Adrenal gland (tissue), 12 donors: ENCODE results near the gene GALNT18. TPM values are rescaled to one million over a fixed set of nuclear protein-coding genes. Genes with fewer than 3 reads are reported as not detected.

Source experiments
- DNase-seq, 7 donors: peaks; one replicate each; pipeline ENCODE4 v3.0.0-alpha.2; 2019 to 2020
- H3K27ac ChIP-seq, 5 donors: fragments of 200-600 bp; sonication (generic) in 4 of 5; 1 replicate in 3 of 5; 2 replicates in 2 of 5; pipeline versions ENCODE4 v1.5.1 to v1.8.0; 2016 to 2020; ENCODE audit warnings: mild to moderate bottlenecking in 1 of 5
- H3K27me3 ChIP-seq: fragments of 200-600 bp; 2 replicates; pipeline ENCODE4 v1.8.0; 2021
- H3K36me3 ChIP-seq, 2 donors: fragments of 200-600 bp; replicated peaks in 1 of 2; 1 replicate in 1 of 2; 2 replicates in 1 of 2; pipeline versions ENCODE4 v1.5.1 to v1.8.0; 2018 to 2022
- H3K4me1 ChIP-seq, 2 donors: fragments of 200-600 bp; replicated peaks in 1 of 2; 1 replicate in 1 of 2; 2 replicates in 1 of 2; pipeline versions ENCODE4 v1.5.1 to v1.8.0; 2018 to 2021
- H3K4me3 ChIP-seq, 4 donors: fragments of 200-600 bp; sonication (generic) in 3 of 4; one replicate each; pipeline ENCODE4 v1.5.1; 2016 to 2018
- H3K9me3 ChIP-seq, 3 donors: fragments of 200-600 bp; sonication (generic) in 1 of 3; replicated peaks in 1 of 3; 1 replicate in 2 of 3; 2 replicates in 1 of 3; pipeline versions ENCODE4 v1.5.1 to v1.8.0; 2016 to 2021
- POLR2A ChIP-seq, 2 donors: fragments of 450-650 bp; IDR thresholded peaks; one replicate each; pipeline ENCODE4 v1.6.1; 2017; ENCODE audit warnings: antibody characterized with exemption in 2 of 2, mild to moderate bottlenecking in 2 of 2, moderate library complexity in 1 of 2
- WGBS, 4 donors: extraction: QIAGEN DNeasy Blood & Tissue Kit in 2 of 4; methylation state at CpG; one replicate each; pipeline versions ENCODE4 v1.1.5 to v1.1.7; 2013 to 2017; 5-methylcytosine and 5-hydroxymethylcytosine counted together
- intact Hi-C, 2 donors: fragments of 100-400 bp; cut with DNase I; formaldehyde crosslinking; loops; one replicate each; pipeline versions ENCODE4 v1.14.1 to v1.15.0; 2022 to 2023
- polyA plus RNA-seq, 3 donors: library from polyadenylated mRNA; stranded (reverse); fragments of 200-250 nt in 2 of 3; fragments of 350-450 nt in 1 of 3; fragmentation: Illumina TruSeq in 1 of 3; extraction: RNeasy Lipid Tissue Mini Kit (QIAGEN cat#74804) in 1 of 3; gene quantifications; one replicate each; pipeline ENCODE4 v1.2.3, GENCODE V29; 2013 to 2014
- total RNA-seq, 9 donors: library from RNA; depleted of rRNA in 4 of 9; stranded (reverse); fragments of >200 nt in 4 of 9; fragments of 120-200 nt in 1 of 9; fragmentation: NEBNext Ultra II Directional in 1 of 9; extraction: Animal tissue kit (Norgen Biotek cat#: 25700) in 1 of 9; gene quantifications; one replicate each; pipeline versions ENCODE4 v1.1.0 to v1.2.4, GENCODE V29; 2013 to 2023
- TF ChIP-seq, protein P1 (sequence below), 6 experiments: fragments of 450-650 bp in 4 of 6; fragments of 200-600 bp in 2 of 6; sonication (generic) in 1 of 6; IDR thresholded peaks; 1 replicate in 5 of 6; 2 replicates in 1 of 6; pipeline versions ENCODE4 v1.5.1 to v1.8.0; 2016 to 2021; ENCODE audit warnings: antibody characterized with exemption in 6 of 6, mild to moderate bottlenecking in 2 of 6, moderate library complexity in 1 of 6
- donor health status: healthy with polysubstance abuse.
- donor health status: Bipolar disorder and iron deficiency.
- donor health status: DM: yes; HTN: yes; CAD: no.
- donor health status: DM: no; HTN: no; CAD: no.
- donor health status: DM: no; HTN: no; CAD: no.
- donor health status: DM: yes; HTN: yes; CAD: no.

The GALNT18 gene
- total and polyA plus RNA-seq, 12 donors = 1.4 to 15.1 (median 6.4) TPM

DNA sequence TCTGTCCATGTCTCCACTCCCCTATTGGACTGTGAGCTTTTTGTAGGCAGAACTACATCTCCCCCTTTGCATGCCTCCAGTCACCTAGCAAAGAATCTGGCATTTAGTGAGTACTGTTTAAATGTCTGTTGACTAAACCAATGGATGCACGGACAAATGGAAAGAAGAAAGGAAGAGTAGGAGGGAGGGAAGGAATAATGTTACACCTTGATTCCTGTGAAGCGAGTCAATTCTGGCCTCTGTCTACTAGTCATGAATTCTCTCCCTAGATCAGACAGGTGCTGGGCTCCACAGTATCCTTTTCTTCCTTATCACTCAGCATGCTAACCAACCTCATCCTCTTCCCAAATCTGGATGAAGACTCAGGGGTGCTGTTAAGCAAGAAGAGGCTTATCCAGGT lies 33.6 kb downstream of the GALNT18 start:
- no peak for DNase-seq
- Histone ChIP-seq H3K27ac (no peak overlapping the region), H3K27me3 (no peaks in the 10 kb centered on the region), H3K4me1 (no peaks in the 10 kb centered on the region), H3K9me3 (no peaks in the 10 kb centered on the region), H3K4me3 (no peak overlapping the region), H3K36me3 (no peaks in the 10 kb centered on the region)
- TF ChIP-seq POLR2A (IDR thresholded peaks at IDR 0.05) = no peak
- TF ChIP-seq, protein P1, sequence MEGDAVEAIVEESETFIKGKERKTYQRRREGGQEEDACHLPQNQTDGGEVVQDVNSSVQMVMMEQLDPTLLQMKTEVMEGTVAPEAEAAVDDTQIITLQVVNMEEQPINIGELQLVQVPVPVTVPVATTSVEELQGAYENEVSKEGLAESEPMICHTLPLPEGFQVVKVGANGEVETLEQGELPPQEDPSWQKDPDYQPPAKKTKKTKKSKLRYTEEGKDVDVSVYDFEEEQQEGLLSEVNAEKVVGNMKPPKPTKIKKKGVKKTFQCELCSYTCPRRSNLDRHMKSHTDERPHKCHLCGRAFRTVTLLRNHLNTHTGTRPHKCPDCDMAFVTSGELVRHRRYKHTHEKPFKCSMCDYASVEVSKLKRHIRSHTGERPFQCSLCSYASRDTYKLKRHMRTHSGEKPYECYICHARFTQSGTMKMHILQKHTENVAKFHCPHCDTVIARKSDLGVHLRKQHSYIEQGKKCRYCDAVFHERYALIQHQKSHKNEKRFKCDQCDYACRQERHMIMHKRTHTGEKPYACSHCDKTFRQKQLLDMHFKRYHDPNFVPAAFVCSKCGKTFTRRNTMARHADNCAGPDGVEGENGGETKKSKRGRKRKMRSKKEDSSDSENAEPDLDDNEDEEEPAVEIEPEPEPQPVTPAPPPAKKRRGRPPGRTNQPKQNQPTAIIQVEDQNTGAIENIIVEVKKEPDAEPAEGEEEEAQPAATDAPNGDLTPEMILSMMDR (IDR thresholded peaks at IDR 0.05) = no peak
- 76 to 95% (median 86%) methylated on average over 2 of the region's 2 CpGs for WGBS, 4 donors
- intact Hi-C loops = no loop called here

DNA sequence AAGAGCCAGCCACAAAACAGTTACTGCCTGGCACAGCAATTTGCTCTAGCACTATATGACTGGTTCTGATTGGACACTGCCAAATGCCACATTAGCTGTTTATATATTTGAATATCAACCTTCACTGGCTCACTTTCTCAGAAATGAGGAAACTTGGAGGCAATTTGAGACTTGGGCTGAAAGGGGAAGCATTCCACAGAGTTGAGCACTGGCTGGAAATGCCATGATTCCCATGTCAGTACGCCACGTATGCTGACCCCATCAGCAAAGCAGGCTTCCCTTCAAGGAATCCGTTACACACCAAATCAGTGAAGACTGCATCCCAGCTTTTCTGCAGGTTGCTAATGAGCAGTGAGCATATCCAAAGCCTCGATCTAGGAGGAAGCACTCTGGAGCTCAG lies 34.7 kb downstream of the GALNT18 start:
- DNase-seq = no peak
- Histone ChIP-seq H3K27me3 (peaks cover 3% of the 10 kb centered on the region), H3K4me1 (no peaks in the 10 kb centered on the region), H3K27ac (no peak overlapping the region), H3K9me3 (no peaks in the 10 kb centered on the region), H3K36me3 (no peaks in the 10 kb centered on the region), H3K4me3 (no peak overlapping the region)
- 72 to 97% (median 90%) methylated on average over 4 of the region's 4 CpGs for WGBS, 4 donors
- TF ChIP-seq, protein P1 (IDR thresholded peaks at IDR 0.05) = no peak
- no peak for TF ChIP-seq POLR2A (IDR thresholded peaks at IDR 0.05)
- intact Hi-C loops = no loop called here

DNA sequence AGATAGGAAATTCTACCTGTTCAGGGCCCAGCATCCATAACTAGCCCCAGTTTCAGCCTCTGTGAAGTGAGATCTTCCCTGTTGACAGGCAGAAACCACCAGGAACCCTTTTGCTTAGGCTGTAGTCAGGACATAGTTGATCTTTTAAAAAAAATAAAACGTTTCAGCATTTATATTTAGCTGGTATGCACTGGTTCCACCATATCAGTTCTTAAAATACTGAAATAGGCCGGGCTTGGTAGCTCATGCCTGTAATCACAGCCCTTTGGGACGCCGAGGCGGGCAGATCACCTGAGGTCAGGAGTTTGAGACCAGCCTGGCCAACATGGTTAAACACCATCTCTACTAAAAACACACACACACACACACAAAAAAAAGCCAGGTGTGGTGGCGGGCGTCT lies 35.3 kb downstream of the GALNT18 start:
- no peaks in the 10 kb centered on the region for H3K4me1 ChIP-seq
- 83 to 93% (median 92%) methylated on average over 7 of the region's 7 CpGs for WGBS, 4 donors
- intact Hi-C loops = no loop called here

DNA sequence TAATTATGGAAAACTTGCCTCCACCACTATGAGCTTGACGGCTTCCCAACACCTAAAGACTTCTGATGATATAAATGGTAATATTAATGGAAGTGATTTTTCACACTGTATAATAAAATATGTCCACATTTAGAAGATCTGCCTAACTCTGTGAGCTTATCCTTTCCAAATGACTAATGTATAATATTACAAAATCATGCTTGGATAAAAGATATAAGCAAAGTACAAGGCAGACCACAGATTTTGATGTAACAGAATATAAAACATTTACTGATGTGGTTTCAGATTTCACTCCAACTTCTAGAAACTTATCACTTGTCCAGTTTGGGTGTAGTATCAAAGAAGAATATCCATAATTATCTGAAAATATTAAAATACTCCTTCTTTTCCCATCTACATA lies 36.9 kb downstream of the GALNT18 start:
- no peaks in the 10 kb centered on the region for H3K36me3 ChIP-seq
- no peak overlapping the region for H3K27ac ChIP-seq
- peaks cover 5% of the 10 kb centered on the region for H3K27me3 ChIP-seq
- H3K4me1 ChIP-seq = peaks cover 0 to 6% of the 10 kb centered on the region in 2 donors
- intact Hi-C loops = no loop called here
- no peak for DNase-seq
- WGBS, 4 donors = 95 to 100% (median 97%) methylated on average over 1 of the region's 1 CpG
- H3K4me3 ChIP-seq = no peak overlapping the region
- H3K9me3 ChIP-seq = no peaks in the 10 kb centered on the region
- TF ChIP-seq POLR2A (IDR thresholded peaks at IDR 0.05) = no peak
- TF ChIP-seq, protein P1 (IDR thresholded peaks at IDR 0.05) = no peak

More for the DNA sequence above, 35.3 kb downstream of the GALNT18 start:
- H3K4me3 ChIP-seq = no peak overlapping the region
- peaks cover 5% of the 10 kb centered on the region for H3K27me3 ChIP-seq
- H3K36me3 ChIP-seq = no peaks in the 10 kb centered on the region
- no peaks in the 10 kb centered on the region for H3K9me3 ChIP-seq
- H3K27ac ChIP-seq = no peak overlapping the region
- no peak for DNase-seq
- TF ChIP-seq, protein P1 (IDR thresholded peaks at IDR 0.05) = no peak
- TF ChIP-seq POLR2A (IDR thresholded peaks at IDR 0.05) = no peak
